K562 (cell line): ENCODE data around the gene VEGFC. TPM values are rescaled to one million over a fixed set of nuclear protein-coding genes. Genes with fewer than 3 reads are reported as not detected.

ENCODE experiments used
- ATAC-seq: fragments of 200-7000 bp; cut with Tn5 transposase; 3 replicates; pipeline ENCODE4 v1.9.1; 2020; ENCODE audit warnings: moderate library complexity
- BruUV-seq: library from RNA; stranded (reverse); fragments of 400-500 nt; replicated peaks from 2 replicates; lab custom pipeline; 2021; lab: Mats Ljungman, UMichigan
- CTCF ChIA-PET: fragments of 300-600 bp; formaldehyde crosslinking; extraction: SDS; loops from one replicate; lab custom pipeline; 2021; ENCODE audit warnings: low intra/inter-chr PET ratio; lab: Yijun Ruan, JAX
- POLR2A ChIA-PET: fragments of 300-600, 350-650 bp; sonication (Branson Sonifier 250); formaldehyde crosslinking; extraction: SDS; loops from one replicate; lab custom pipeline; 2021; ENCODE audit warnings: antibody characterized with exemption, inconsistent platforms; lab: Yijun Ruan, JAX
- DNase-seq, 4 experiments: peaks; one replicate each; pipeline versions ENCODE4 v3.0.0 to v3.0.0-alpha.2; 2011 to 2018; ENCODE audit warnings: low spot score in 3 of 4, mixed read lengths in 3 of 4; ENCODE audit errors: extremely low read depth in 1 of 4
- FAIRE-seq: peaks from 2 replicates; lab custom pipeline; 2011; peaks lifted over from hg19 to GRCh38; lab: Jason Lieb, UNC
- H2AFZ ChIP-seq: 2 replicates; pipeline ENCODE4 v1.6.0; 2011; ENCODE audit warnings: low read depth, low read length, control low read depth, inconsistent platforms
- H3K27ac ChIP-seq: fragments of 200-600 bp; 3 replicates; pipeline ENCODE4 v1.8.0; 2011; ENCODE audit warnings: low read depth, mild to moderate bottlenecking, control low read depth, inconsistent platforms, low read length, moderate library complexity, mixed read lengths; ENCODE audit errors: extremely low read depth
- H3K27me3 ChIP-seq, 2 experiments: fragments of 300-600 bp in 1 of 2; 2 replicates in 1 of 2; 3 replicates in 1 of 2; pipeline versions ENCODE4 v1.6.0 to v1.8.0; 2011; ENCODE audit warnings: inconsistent platforms in 2 of 2, low read length in 2 of 2, mild to moderate bottlenecking in 1 of 2, mixed read lengths in 1 of 2, moderate library complexity in 1 of 2; ENCODE audit not compliant: control insufficient read depth in 2 of 2, insufficient read depth in 2 of 2
- H3K36me3 ChIP-seq: fragments of 300-600 bp; 3 replicates; pipeline ENCODE4 v1.8.0; 2011; ENCODE audit warnings: mild to moderate bottlenecking, low read length, inconsistent platforms; ENCODE audit not compliant: control insufficient read depth, insufficient read depth
- H3K4me1 ChIP-seq, 2 experiments: fragments of 200-600 bp in 1 of 2; replicated peaks in 1 of 2; 2 replicates in 1 of 2; 3 replicates in 1 of 2; pipeline versions ENCODE4 v1.5.1 to v1.8.0; 2011; ENCODE audit warnings: inconsistent platforms in 2 of 2, low read length in 2 of 2, mild to moderate bottlenecking in 1 of 2, mixed read lengths in 1 of 2, moderate library complexity in 1 of 2; ENCODE audit not compliant: control insufficient read depth in 2 of 2, insufficient read depth in 2 of 2
- H3K4me2 ChIP-seq: 2 replicates; pipeline ENCODE4 v1.6.1; 2011; ENCODE audit warnings: low read length, control low read depth, inconsistent platforms, mixed read lengths; ENCODE audit not compliant: insufficient read depth
- H3K4me3 ChIP-seq: fragments of 200-600 bp; sonication (generic), shearing (Covaris generic); 2 replicates; pipeline ENCODE4 v1.5.1; 2016; ENCODE audit warnings: control low read depth, inconsistent platforms
- H3K79me2 ChIP-seq: fragments of 200-600 bp; 3 replicates; pipeline ENCODE4 v1.8.0; 2011; ENCODE audit warnings: low read length, inconsistent platforms; ENCODE audit not compliant: control insufficient read depth, insufficient read depth
- H3K9ac ChIP-seq, 2 experiments: 2 replicates each; pipeline versions ENCODE4 v1.6.0 to v1.6.1; 2011; ENCODE audit warnings: low read depth in 2 of 2, low read length in 2 of 2, control low read depth in 1 of 2, inconsistent platforms in 1 of 2, mild to moderate bottlenecking in 1 of 2, mixed read lengths in 1 of 2; ENCODE audit not compliant: insufficient read depth in 1 of 2
- H3K9me1 ChIP-seq: one replicate; pipeline ENCODE4 v1.6.0; 2011; ENCODE audit warnings: inconsistent platforms, mild to moderate bottlenecking, low read length, moderate library complexity; ENCODE audit not compliant: control insufficient read depth, insufficient read depth
- H3K9me3 ChIP-seq: replicated peaks from 2 replicates; pipeline ENCODE4 v1.5.1; 2011; ENCODE audit warnings: low read depth, low read length, inconsistent platforms; ENCODE audit not compliant: control insufficient read depth, insufficient read depth
- H4K20me1 ChIP-seq: replicated peaks from 2 replicates; pipeline ENCODE4 v1.6.1; 2011; ENCODE audit warnings: low read length, inconsistent platforms, mixed read lengths; ENCODE audit not compliant: control insufficient read depth, insufficient read depth
- BACH1 ChIP-seq: fragments of 200-800 bp; sonication (Bioruptor generic); IDR thresholded peaks from 2 replicates; pipeline ENCODE4 v1.6.1; 2016; ENCODE audit warnings: missing genetic modification characterization, missing compliant biosample characterization
- BCOR ChIP-seq: fragments of 450-650 bp; IDR thresholded peaks from 2 replicates; pipeline ENCODE4 v1.6.1; 2016
- PHF21A ChIP-seq: fragments of 450-650 bp; IDR thresholded peaks from 2 replicates; pipeline ENCODE4 v1.6.1; 2017; ENCODE audit warnings: low read depth, borderline replicate concordance
- RBFOX2 ChIP-seq: fragments of 200-400 bp; formaldehyde crosslinking; IDR thresholded peaks from 2 replicates; pipeline ENCODE4 v1.6.1; 2017; ENCODE audit warnings: low read depth, mild to moderate bottlenecking, low read length, moderate library complexity
- ZNF263 ChIP-seq: sonication (generic); formaldehyde crosslinking; IDR thresholded peaks from 2 replicates; pipeline ENCODE4 v1.8.0; 2022; ENCODE audit warnings: mild to moderate bottlenecking, missing genetic modification reagents, borderline replicate concordance
- ZNF311 ChIP-seq: fragments of 250-450 bp; sonication (Bioruptor Pico); IDR thresholded peaks from 2 replicates; pipeline ENCODE4 v1.4.0; 2020; ENCODE audit warnings: mild to moderate bottlenecking, moderate library complexity
- WGBS: fragments of 100-300 bp; shearing (Covaris generic); methylation state at CpG from one replicate; pipeline ENCODE4 v1.1.6; 2016; ENCODE audit warnings: low coverage, mixed read lengths; ENCODE audit not compliant: insufficient coverage; ENCODE audit errors: missing lambda C conversion rate; 5-methylcytosine and 5-hydroxymethylcytosine counted together
- in situ Hi-C: fragments of 300-500 bp; cut with MboI; formaldehyde crosslinking; loops from 4 replicates; pipeline ENCODE4 v1.15.0; 2018; ENCODE audit warnings: inconsistent platforms, mixed read lengths
- intact Hi-C: fragments of 100-400 bp; cut with micrococcal nuclease; formaldehyde crosslinking; loops from 2 replicates; pipeline ENCODE4 v1.14.2; 2022
- polyA plus RNA-seq, 8 experiments: library from polyadenylated mRNA; depleted of rRNA in 4 of 8; stranded (reverse) in 5 of 8; unstranded in 3 of 8; fragments of >200 nt; fragmentation: Nextera tagmentation in 2 of 8; fragmentation: Illumina TruSeq in 1 of 8; extraction: Ambion mirVana in 2 of 8; extraction: Trizol in 1 of 8; gene quantifications; 2 replicates each; pipeline versions ENCODE4 v1.2.1 to v1.2.3, GENCODE V29; 2011 to 2014; ENCODE audit warnings: inconsistent platforms in 1 of 8, missing spikeins in 1 of 8
- total RNA-seq, 7 experiments: library from RNA; depleted of rRNA in 6 of 7; stranded (reverse); fragments of >200 nt in 6 of 7; fragmentation: Illumina TruSeq in 2 of 7; extraction: Trizol in 2 of 7; gene quantifications; 2 replicates each; pipeline versions ENCODE4 v1.2.1 to v1.2.3, GENCODE V29; 2011 to 2021; ENCODE audit warnings: low replicate concordance in 1 of 7
- TF ChIP-seq, protein P1 (sequence below): fragments of 250-450 bp; sonication (Bioruptor Pico); IDR thresholded peaks from 2 replicates; pipeline ENCODE4 v1.4.0; 2020
- TF ChIP-seq, protein P2 (sequence below): fragments of 450-650 bp; formaldehyde crosslinking; IDR thresholded peaks from 2 replicates; pipeline ENCODE4 v1.4.0; 2022; ENCODE audit warnings: mild to moderate bottlenecking, moderate library complexity
- TF ChIP-seq, protein P3 (sequence below): fragments of 200-600 bp; sonication (generic); IDR thresholded peaks from one replicate; pipeline ENCODE4 v1.6.1; 2012; ENCODE audit warnings: mild to moderate bottlenecking, low read depth, low read length, inconsistent platforms

Gene VEGFC
- total and polyA plus RNA-seq, 9 of the 15 experiments (the other 6 are each of a cell fraction or from before 2014, with no cell fraction given), result not detected

DNA sequence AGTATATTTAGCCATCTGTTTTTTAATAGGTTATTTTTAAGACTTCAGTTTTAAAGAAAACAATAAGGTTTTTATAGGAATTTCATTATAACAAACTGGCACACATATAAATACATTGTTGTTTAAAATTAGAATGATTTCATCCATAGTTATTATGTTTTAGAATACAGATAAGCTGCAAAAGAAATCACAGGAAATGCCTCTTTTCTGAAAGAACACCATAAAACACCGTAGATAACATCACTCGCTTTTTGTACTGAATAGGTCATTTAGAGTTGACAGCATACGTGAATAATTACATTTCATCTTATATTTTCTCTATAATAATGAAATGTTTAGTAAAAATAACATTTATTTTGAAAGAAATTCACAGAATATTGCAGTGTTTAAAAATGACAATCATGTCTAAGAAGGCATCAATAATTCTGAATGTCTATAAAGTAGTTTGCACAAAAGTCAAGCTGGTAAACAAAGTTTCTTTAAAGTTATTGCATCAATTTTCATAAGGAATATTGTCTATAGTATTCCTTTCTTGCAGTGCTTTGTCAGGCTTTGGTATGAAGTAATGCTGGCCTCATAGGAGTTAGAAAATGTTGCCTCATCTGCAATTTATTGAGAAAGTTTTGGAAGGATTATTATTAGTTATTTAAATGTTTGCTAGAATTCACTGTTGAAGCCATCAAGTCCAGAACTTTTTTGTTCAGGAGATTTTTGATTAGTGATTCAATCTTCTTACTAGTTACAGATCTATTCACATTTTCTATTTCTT lies 17.9 kb upstream of the VEGFC start:
- ATAC-seq, result no peak
- TF ChIP-seq, protein P1, sequence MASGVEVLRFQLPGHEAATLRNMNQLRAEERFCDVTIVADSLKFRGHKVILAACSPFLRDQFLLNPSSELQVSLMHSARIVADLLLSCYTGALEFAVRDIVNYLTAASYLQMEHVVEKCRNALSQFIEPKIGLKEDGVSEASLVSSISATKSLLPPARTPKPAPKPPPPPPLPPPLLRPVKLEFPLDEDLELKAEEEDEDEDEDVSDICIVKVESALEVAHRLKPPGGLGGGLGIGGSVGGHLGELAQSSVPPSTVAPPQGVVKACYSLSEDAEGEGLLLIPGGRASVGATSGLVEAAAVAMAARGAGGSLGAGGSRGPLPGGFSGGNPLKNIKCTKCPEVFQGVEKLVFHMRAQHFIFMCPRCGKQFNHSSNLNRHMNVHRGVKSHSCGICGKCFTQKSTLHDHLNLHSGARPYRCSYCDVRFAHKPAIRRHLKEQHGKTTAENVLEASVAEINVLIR, result no peak
- TF ChIP-seq, protein P2, sequence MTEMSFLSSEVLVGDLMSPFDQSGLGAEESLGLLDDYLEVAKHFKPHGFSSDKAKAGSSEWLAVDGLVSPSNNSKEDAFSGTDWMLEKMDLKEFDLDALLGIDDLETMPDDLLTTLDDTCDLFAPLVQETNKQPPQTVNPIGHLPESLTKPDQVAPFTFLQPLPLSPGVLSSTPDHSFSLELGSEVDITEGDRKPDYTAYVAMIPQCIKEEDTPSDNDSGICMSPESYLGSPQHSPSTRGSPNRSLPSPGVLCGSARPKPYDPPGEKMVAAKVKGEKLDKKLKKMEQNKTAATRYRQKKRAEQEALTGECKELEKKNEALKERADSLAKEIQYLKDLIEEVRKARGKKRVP (CRISPR knock-in tag), result no peak
- TF ChIP-seq PHF21A (no peak), BCOR (no peak), RBFOX2 (no peak), ZNF311 (CRISPR knock-in tag) (no peak), ZNF263 (CRISPR knock-in tag) (no peak), BACH1 (tag) (no peak)
- TF ChIP-seq, protein P3, sequence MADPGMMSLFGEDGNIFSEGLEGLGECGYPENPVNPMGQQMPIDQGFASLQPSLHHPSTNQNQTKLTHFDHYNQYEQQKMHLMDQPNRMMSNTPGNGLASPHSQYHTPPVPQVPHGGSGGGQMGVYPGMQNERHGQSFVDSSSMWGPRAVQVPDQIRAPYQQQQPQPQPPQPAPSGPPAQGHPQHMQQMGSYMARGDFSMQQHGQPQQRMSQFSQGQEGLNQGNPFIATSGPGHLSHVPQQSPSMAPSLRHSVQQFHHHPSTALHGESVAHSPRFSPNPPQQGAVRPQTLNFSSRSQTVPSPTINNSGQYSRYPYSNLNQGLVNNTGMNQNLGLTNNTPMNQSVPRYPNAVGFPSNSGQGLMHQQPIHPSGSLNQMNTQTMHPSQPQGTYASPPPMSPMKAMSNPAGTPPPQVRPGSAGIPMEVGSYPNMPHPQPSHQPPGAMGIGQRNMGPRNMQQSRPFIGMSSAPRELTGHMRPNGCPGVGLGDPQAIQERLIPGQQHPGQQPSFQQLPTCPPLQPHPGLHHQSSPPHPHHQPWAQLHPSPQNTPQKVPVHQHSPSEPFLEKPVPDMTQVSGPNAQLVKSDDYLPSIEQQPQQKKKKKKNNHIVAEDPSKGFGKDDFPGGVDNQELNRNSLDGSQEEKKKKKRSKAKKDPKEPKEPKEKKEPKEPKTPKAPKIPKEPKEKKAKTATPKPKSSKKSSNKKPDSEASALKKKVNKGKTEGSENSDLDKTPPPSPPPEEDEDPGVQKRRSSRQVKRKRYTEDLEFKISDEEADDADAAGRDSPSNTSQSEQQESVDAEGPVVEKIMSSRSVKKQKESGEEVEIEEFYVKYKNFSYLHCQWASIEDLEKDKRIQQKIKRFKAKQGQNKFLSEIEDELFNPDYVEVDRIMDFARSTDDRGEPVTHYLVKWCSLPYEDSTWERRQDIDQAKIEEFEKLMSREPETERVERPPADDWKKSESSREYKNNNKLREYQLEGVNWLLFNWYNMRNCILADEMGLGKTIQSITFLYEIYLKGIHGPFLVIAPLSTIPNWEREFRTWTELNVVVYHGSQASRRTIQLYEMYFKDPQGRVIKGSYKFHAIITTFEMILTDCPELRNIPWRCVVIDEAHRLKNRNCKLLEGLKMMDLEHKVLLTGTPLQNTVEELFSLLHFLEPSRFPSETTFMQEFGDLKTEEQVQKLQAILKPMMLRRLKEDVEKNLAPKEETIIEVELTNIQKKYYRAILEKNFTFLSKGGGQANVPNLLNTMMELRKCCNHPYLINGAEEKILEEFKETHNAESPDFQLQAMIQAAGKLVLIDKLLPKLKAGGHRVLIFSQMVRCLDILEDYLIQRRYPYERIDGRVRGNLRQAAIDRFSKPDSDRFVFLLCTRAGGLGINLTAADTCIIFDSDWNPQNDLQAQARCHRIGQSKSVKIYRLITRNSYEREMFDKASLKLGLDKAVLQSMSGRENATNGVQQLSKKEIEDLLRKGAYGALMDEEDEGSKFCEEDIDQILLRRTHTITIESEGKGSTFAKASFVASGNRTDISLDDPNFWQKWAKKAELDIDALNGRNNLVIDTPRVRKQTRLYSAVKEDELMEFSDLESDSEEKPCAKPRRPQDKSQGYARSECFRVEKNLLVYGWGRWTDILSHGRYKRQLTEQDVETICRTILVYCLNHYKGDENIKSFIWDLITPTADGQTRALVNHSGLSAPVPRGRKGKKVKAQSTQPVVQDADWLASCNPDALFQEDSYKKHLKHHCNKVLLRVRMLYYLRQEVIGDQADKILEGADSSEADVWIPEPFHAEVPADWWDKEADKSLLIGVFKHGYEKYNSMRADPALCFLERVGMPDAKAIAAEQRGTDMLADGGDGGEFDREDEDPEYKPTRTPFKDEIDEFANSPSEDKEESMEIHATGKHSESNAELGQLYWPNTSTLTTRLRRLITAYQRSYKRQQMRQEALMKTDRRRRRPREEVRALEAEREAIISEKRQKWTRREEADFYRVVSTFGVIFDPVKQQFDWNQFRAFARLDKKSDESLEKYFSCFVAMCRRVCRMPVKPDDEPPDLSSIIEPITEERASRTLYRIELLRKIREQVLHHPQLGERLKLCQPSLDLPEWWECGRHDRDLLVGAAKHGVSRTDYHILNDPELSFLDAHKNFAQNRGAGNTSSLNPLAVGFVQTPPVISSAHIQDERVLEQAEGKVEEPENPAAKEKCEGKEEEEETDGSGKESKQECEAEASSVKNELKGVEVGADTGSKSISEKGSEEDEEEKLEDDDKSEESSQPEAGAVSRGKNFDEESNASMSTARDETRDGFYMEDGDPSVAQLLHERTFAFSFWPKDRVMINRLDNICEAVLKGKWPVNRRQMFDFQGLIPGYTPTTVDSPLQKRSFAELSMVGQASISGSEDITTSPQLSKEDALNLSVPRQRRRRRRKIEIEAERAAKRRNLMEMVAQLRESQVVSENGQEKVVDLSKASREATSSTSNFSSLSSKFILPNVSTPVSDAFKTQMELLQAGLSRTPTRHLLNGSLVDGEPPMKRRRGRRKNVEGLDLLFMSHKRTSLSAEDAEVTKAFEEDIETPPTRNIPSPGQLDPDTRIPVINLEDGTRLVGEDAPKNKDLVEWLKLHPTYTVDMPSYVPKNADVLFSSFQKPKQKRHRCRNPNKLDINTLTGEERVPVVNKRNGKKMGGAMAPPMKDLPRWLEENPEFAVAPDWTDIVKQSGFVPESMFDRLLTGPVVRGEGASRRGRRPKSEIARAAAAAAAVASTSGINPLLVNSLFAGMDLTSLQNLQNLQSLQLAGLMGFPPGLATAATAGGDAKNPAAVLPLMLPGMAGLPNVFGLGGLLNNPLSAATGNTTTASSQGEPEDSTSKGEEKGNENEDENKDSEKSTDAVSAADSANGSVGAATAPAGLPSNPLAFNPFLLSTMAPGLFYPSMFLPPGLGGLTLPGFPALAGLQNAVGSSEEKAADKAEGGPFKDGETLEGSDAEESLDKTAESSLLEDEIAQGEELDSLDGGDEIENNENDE, result no peak

More for the DNA sequence above, 17.9 kb upstream of the VEGFC start:
- Histone ChIP-seq H4K20me1 (no peaks in the 10 kb centered on the region), H3K27ac (no peak overlapping the region), H3K4me1 (no peaks in the 10 kb centered on the region), H3K9ac (no peak overlapping the region), H3K36me3 (no peaks in the 10 kb centered on the region), H3K4me3 (no peak overlapping the region), H3K9me1 (no peaks in the 10 kb centered on the region), H3K9me3 (no peaks in the 10 kb centered on the region; the same call in 1 of the 2 replicates), H3K27me3 (no peaks in the 10 kb centered on the region), H3K4me2 (no peak overlapping the region), H2AFZ (no peak overlapping the region), H3K79me2 (no peaks in the 10 kb centered on the region)
- DNase-seq (no peak), FAIRE-seq (no peak)
- ChIA-PET POLR2A (no interaction called here), CTCF (no interaction called here)
- intact Hi-C loops, result no loop called here
- BruUV-seq, result no TSS peak
- in situ Hi-C loops, result no loop called here
- 3% methylated on average over 3 of the region's 3 CpGs for WGBS
